HCT116 (cell line): ENCODE data around the gene MTRR.

ENCODE experiments used
- CBX3 ChIP-seq: IDR thresholded peaks from 2 replicates; pipeline ENCODE4 v1.6.1; 2012; ENCODE audit warnings: low read depth
- ELF1 ChIP-seq: IDR thresholded peaks from 2 replicates; pipeline ENCODE4 v1.6.1; 2012; ENCODE audit warnings: low read depth, borderline replicate concordance
- EZH2 ChIP-seq: fragments of 200-600 bp; sonication (generic); IDR thresholded peaks from 2 replicates; pipeline ENCODE4 v1.6.1; 2017; ENCODE audit warnings: antibody characterized with exemption, mixed run types
- FOSL1 ChIP-seq: IDR thresholded peaks from 2 replicates; pipeline ENCODE4 v1.6.1; 2012; ENCODE audit warnings: low read depth
- JUND ChIP-seq: IDR thresholded peaks from 2 replicates; pipeline ENCODE4 v1.6.1; 2012
- MAX ChIP-seq: IDR thresholded peaks from 2 replicates; pipeline ENCODE4 v1.6.1; 2012
- POLR2A ChIP-seq: IDR thresholded peaks from 2 replicates; pipeline ENCODE4 v1.7.0; 2011; ENCODE audit warnings: borderline replicate concordance; ENCODE audit not compliant: insufficient read depth, insufficient read length; ENCODE audit errors: extremely low read depth
- POLR2AphosphoS5 ChIP-seq: IDR thresholded peaks from 2 replicates; pipeline ENCODE4 v1.6.1; 2011; ENCODE audit warnings: mild to moderate bottlenecking, low read depth, low read length, moderate library complexity
- RAD21 ChIP-seq: IDR thresholded peaks from 2 replicates; pipeline ENCODE4 v1.6.1; 2012; ENCODE audit warnings: low read depth, mild to moderate bottlenecking
- SIN3A ChIP-seq: IDR thresholded peaks from 2 replicates; pipeline ENCODE4 v1.6.1; 2012; ENCODE audit warnings: low read depth
- SP1 ChIP-seq: IDR thresholded peaks from 2 replicates; pipeline ENCODE4 v1.6.1; 2012; ENCODE audit warnings: low read depth
- TCF7L2 ChIP-seq: IDR thresholded peaks from 2 replicates; pipeline ENCODE4 v1.7.0; 2011; ENCODE audit warnings: borderline replicate concordance, inconsistent platforms; ENCODE audit not compliant: insufficient read depth, insufficient read length; ENCODE audit errors: extremely low read depth
- ZNF274 ChIP-seq: fragments of 200-500 bp; sonication (Bioruptor generic); IDR thresholded peaks from 2 replicates; pipeline ENCODE4 v1.6.1; 2014; ENCODE audit warnings: mild to moderate bottlenecking, low read depth, low read length, inconsistent platforms
- TF ChIP-seq, protein P1 (sequence below), 3 experiments: fragments of 200-600 bp in 1 of 3; sonication (generic) in 1 of 3; IDR thresholded peaks in 2 of 3; conservative IDR thresholded peaks in 1 of 3; 2 replicates each; pipeline ENCODE4 v1.5.1; 2012 to 2017; ENCODE audit warnings: low read depth in 2 of 3, low read length in 2 of 3, antibody characterized with exemption in 1 of 3, borderline replicate concordance in 1 of 3, control low read depth in 1 of 3, mild to moderate bottlenecking in 1 of 3, mixed read lengths in 1 of 3, mixed run types in 1 of 3, moderate library complexity in 1 of 3; ENCODE audit not compliant: insufficient read depth in 1 of 3

DNA sequence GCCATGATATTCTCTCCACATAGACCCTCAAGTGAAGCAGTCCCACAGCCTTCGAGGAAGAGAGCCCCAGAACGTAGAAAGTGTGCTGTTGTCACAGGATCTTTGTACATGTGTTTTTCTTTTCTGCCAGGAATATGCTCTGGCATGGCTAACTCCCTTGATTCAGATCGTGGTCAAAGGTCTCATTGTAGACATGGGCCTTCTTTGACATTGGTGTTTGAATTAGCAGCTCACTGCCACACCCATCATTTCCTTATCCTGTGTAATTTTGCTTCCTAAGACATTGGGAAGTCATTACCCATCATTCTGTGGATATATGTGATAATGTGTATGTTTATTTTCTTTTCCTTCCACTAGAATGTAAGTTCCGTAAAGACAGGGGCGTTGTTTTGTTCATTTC lies 25.5 kb downstream of the MTRR start:
- TF ChIP-seq POLR2A, result no peak
- TF ChIP-seq, protein P1, sequence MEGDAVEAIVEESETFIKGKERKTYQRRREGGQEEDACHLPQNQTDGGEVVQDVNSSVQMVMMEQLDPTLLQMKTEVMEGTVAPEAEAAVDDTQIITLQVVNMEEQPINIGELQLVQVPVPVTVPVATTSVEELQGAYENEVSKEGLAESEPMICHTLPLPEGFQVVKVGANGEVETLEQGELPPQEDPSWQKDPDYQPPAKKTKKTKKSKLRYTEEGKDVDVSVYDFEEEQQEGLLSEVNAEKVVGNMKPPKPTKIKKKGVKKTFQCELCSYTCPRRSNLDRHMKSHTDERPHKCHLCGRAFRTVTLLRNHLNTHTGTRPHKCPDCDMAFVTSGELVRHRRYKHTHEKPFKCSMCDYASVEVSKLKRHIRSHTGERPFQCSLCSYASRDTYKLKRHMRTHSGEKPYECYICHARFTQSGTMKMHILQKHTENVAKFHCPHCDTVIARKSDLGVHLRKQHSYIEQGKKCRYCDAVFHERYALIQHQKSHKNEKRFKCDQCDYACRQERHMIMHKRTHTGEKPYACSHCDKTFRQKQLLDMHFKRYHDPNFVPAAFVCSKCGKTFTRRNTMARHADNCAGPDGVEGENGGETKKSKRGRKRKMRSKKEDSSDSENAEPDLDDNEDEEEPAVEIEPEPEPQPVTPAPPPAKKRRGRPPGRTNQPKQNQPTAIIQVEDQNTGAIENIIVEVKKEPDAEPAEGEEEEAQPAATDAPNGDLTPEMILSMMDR (IDR thresholded peaks at IDR 0.05 in 2 of 3, conservative IDR thresholded peaks at IDR 0.05 in 1 of 3; ENCODE audit: borderline replicate concordance in 1 of 3, insufficient read depth in 1 of 3, low read depth in 2 of 3, low read length in 2 of 3), result no peak
- TF ChIP-seq ELF1, result no peak
- TF ChIP-seq MAX, result no peak
- no peak for TF ChIP-seq ZNF274
- TF ChIP-seq TCF7L2, result no peak
- no peak for TF ChIP-seq SP1
- TF ChIP-seq JUND, result no peak
- no peak for TF ChIP-seq EZH2
- no peak for TF ChIP-seq POLR2AphosphoS5
- no peak for TF ChIP-seq SIN3A
- TF ChIP-seq RAD21, result no peak
- no peak for TF ChIP-seq FOSL1
- no peak for TF ChIP-seq CBX3
